Testis (tissue), 2 donors: ENCODE measurements around the gene LGALS4.

Source experiments
- CTCF ChIP-seq, 3 experiments: fragments of 450-650 bp in 2 of 3; fragments of 200-600 bp in 1 of 3; sonication (generic) in 1 of 3; IDR thresholded peaks; one replicate each; pipeline ENCODE4 v1.5.1; 2016 to 2019; ENCODE audit warnings: antibody characterized with exemption in 3 of 3, mild to moderate bottlenecking in 2 of 3, moderate library complexity in 1 of 3
- POLR2A ChIP-seq: fragments of 450-650 bp; IDR thresholded peaks from one replicate; pipeline ENCODE4 v1.6.1; 2017; ENCODE audit warnings: antibody characterized with exemption, mild to moderate bottlenecking, moderate library complexity

- TF ChIP-seq CTCF (IDR thresholded peaks at IDR 0.05) (no peak), POLR2A (no peak)
Observed at GRCh38 chr19:38788478-38789243, 24.1 kb downstream of the LGALS4 start, which contains the start of gene LGALS7B.
